Breast epithelium (tissue), 4 donors: ENCODE data around the gene MT1F. TPM values are rescaled to one million over a fixed set of nuclear protein-coding genes. Genes with fewer than 3 reads are reported as not detected.

ENCODE experiments used
- DNase-seq, 2 donors: peaks; one replicate each; pipeline ENCODE4 v3.0.0-alpha.2; 2019; ENCODE audit warnings: low spot score in 2 of 2
- H3K27ac ChIP-seq, 2 donors: fragments of 200-600 bp; sonication (generic) in 1 of 2; one replicate each; pipeline ENCODE4 v1.5.1; 2016 to 2019; ENCODE audit warnings: mild to moderate bottlenecking in 1 of 2
- H3K27me3 ChIP-seq, 2 donors: fragments of 200-600 bp; sonication (generic) in 1 of 2; one replicate each; pipeline versions ENCODE4 v1.5.1 to v1.6.0; 2017 to 2019; ENCODE audit warnings: control low read depth in 1 of 2, mild to moderate bottlenecking in 1 of 2
- H3K36me3 ChIP-seq: fragments of 200-600 bp; one replicate; pipeline ENCODE4 v1.5.1; 2019
- H3K4me1 ChIP-seq, 2 donors: fragments of 200-600 bp; sonication (generic); one replicate each; pipeline ENCODE4 v1.5.1; 2016 to 2019; ENCODE audit warnings: control low read depth in 1 of 2
- H3K4me3 ChIP-seq, 3 donors: fragments of 200-600 bp; sonication (generic); 1 replicate in 2 of 3; 2 replicates in 1 of 3; pipeline ENCODE4 v1.5.1; 2016 to 2019; ENCODE audit warnings: mild to moderate bottlenecking in 3 of 3, moderate library complexity in 2 of 3
- H3K9me3 ChIP-seq, 2 donors: fragments of 200-600 bp; sonication (generic) in 1 of 2; one replicate each; pipeline ENCODE4 v1.5.1; 2016 to 2019; ENCODE audit warnings: control low read depth in 1 of 2
- POLR2A ChIP-seq: fragments of 450-650 bp; IDR thresholded peaks from one replicate; pipeline ENCODE4 v1.6.1; 2016; ENCODE audit warnings: antibody characterized with exemption, mild to moderate bottlenecking, moderate library complexity
- POLR2AphosphoS5 ChIP-seq, 3 donors: sonication (generic); formaldehyde crosslinking; IDR thresholded peaks; one replicate each; pipeline ENCODE4 v1.6.1; 2017; ENCODE audit warnings: antibody characterized with exemption in 3 of 3
- intact Hi-C: fragments of 100-400 bp; cut with DNase I; formaldehyde crosslinking; loops from one replicate; pipeline ENCODE4 v1.15.1; 2023; ENCODE audit warnings: low total_unique reads
- total RNA-seq, 3 donors: library from RNA; depleted of rRNA; stranded (reverse); fragments of >200 nt; gene quantifications; one replicate each; pipeline ENCODE4 v1.1.0, GENCODE V29; 2016
- TF ChIP-seq, protein P1 (sequence below), 3 donors: fragments of 450-650 bp; IDR thresholded peaks; one replicate each; pipeline ENCODE4 v1.5.1; 2016 to 2017; ENCODE audit warnings: antibody characterized with exemption in 3 of 3, mild to moderate bottlenecking in 3 of 3, moderate library complexity in 3 of 3

Gene MT1F
- total RNA-seq, 3 donors from 2014 or later = 9.1 to 34.0 (median 12.1) TPM

DNA sequence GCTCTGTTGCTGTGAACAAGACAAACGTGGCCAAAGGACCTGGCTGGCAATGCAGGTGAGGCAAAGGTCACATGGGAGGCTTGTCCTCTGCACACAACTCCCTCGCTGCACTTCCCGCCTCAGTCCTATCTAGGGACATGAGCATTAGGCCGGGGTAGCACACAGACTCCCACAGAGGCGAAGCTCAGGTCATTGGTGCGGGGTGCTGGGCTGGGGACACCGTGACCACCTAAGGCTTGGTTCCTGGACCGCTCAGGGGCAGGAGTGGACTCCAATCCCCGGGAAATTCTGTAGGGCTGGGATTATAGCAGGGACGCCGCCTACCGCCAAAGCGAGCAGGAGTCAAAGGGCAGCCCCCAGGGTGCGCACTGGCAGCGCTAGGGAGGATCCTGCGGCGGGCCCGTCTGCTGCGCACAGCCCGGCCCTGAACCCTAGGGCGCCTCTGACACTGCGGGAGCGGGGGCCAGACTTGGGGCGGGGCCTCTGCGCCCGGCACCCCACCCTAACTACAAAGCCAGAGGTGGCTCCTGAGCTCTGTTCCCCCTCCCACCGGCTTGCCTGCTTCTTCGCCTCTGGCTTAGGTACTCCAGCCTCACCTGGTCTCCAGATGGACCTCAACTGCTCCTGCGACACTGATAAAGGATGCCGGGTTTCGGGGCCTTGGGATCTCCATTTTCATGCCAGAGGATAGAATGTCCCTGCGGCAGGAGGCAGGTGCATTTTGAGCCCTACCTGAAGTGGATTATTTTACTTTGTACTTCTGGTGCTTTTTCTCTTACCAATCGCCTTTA lies 9.9 kb upstream of the MT1F start:
- Histone ChIP-seq H3K36me3 (no peaks in the 10 kb centered on the region), H3K27me3 (no peaks in the 10 kb centered on the region), H3K4me1 (no peaks in the 10 kb centered on the region), H3K9me3 (no peaks in the 10 kb centered on the region), H3K4me3 (no peak overlapping the region), H3K27ac (no peak overlapping the region)
- TF ChIP-seq POLR2AphosphoS5 (IDR thresholded peaks at IDR 0.05) = no peak
- TF ChIP-seq, protein P1, sequence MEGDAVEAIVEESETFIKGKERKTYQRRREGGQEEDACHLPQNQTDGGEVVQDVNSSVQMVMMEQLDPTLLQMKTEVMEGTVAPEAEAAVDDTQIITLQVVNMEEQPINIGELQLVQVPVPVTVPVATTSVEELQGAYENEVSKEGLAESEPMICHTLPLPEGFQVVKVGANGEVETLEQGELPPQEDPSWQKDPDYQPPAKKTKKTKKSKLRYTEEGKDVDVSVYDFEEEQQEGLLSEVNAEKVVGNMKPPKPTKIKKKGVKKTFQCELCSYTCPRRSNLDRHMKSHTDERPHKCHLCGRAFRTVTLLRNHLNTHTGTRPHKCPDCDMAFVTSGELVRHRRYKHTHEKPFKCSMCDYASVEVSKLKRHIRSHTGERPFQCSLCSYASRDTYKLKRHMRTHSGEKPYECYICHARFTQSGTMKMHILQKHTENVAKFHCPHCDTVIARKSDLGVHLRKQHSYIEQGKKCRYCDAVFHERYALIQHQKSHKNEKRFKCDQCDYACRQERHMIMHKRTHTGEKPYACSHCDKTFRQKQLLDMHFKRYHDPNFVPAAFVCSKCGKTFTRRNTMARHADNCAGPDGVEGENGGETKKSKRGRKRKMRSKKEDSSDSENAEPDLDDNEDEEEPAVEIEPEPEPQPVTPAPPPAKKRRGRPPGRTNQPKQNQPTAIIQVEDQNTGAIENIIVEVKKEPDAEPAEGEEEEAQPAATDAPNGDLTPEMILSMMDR (IDR thresholded peaks at IDR 0.05) = no peak
- no peak for DNase-seq
- intact Hi-C loops = no loop called here

DNA sequence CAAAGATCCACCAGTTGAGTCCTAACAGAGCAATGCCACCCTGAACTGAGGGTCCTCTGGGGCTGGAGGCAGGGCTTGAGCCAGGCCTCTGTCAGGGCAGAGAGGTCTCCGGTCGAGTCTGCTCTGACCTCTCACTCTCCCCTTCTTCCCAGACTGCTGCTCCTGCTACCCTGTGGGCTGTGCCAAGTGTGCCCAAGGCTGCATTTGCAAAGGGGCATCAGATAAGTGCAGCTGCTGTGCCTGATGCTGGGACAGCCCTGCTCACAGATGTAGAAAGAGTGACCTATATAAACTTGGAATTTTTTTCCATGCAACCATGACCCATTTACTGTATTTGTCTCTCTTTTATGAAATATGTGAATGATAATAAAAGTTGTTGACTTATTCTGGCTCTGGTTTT lies 8.5 kb upstream of the MT1F start:
- H3K27me3 ChIP-seq = no peaks in the 10 kb centered on the region
- DNase-seq = no peak
- no peak for TF ChIP-seq POLR2AphosphoS5 (IDR thresholded peaks at IDR 0.05)
- TF ChIP-seq, protein P1 (IDR thresholded peaks at IDR 0.05) = no peak
- TF ChIP-seq POLR2A = no peak

GRCh38 chr16:56649820-56650219 lies 7.9 kb upstream of the MT1F start:
- DNase-seq = no peak
- TF ChIP-seq, protein P1 (IDR thresholded peaks at IDR 0.05) = no peak
- TF ChIP-seq POLR2A (no peak), POLR2AphosphoS5 (IDR thresholded peaks at IDR 0.05) (no peak)
- no peaks in the 10 kb centered on the region for H3K27me3 ChIP-seq
- H3K9me3 ChIP-seq = no peaks in the 10 kb centered on the region
- intact Hi-C loops = no loop called here
- no peak overlapping the region for H3K27ac ChIP-seq
- no peaks in the 10 kb centered on the region for H3K4me1 ChIP-seq
- no peaks in the 10 kb centered on the region for H3K36me3 ChIP-seq
- no peak overlapping the region for H3K4me3 ChIP-seq

More for the DNA sequence above, 8.5 kb upstream of the MT1F start:
- intact Hi-C loops = no loop called here
- H3K4me3 ChIP-seq = no peak overlapping the region
- no peaks in the 10 kb centered on the region for H3K4me1 ChIP-seq
- no peak overlapping the region for H3K27ac ChIP-seq
- no peaks in the 10 kb centered on the region for H3K36me3 ChIP-seq
- H3K9me3 ChIP-seq = no peaks in the 10 kb centered on the region

DNA sequence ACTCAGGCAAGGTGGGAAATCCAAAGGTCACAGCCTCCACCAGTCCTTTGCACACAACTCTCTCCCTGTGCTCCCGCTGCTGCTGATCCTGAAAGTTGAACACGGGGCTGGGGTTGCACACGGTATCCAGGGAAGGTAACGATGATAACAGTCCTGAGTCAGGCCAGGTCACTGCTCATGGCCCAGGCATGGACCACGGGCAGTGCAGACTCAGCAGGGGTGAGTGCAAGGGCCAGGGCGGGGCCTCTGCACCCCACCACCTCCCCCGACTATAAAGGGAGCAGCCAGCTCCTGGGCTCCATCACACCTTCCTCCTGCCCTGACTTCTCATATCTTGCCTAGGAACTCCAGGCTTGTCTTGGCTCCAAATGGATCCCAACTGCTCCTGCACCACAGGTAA lies 6.2 kb upstream of the MT1F start, which contains the start of gene MT1B:
TSS of gene MT1B (plus strand) at position 301 of the 400 bp plus-strand sequence. CDS start at position 369, 68 bp downstream.
- H3K36me3 ChIP-seq = no peaks in the 10 kb centered on the region
- H3K4me3 ChIP-seq = no peak within 1 kb of the TSS
- no peaks in the 10 kb centered on the region for H3K4me1 ChIP-seq
- no peak for DNase-seq
- no peaks in the 10 kb centered on the region for H3K27me3 ChIP-seq
- intact Hi-C loops = no loop called here
- H3K9me3 ChIP-seq = no peaks in the 10 kb centered on the region
- no peak within 1 kb of the TSS for H3K27ac ChIP-seq
- TF ChIP-seq POLR2A (no peak), POLR2AphosphoS5 (IDR thresholded peaks at IDR 0.05) (no peak)
- TF ChIP-seq, protein P1 (IDR thresholded peaks at IDR 0.05) = no peak

DNA sequence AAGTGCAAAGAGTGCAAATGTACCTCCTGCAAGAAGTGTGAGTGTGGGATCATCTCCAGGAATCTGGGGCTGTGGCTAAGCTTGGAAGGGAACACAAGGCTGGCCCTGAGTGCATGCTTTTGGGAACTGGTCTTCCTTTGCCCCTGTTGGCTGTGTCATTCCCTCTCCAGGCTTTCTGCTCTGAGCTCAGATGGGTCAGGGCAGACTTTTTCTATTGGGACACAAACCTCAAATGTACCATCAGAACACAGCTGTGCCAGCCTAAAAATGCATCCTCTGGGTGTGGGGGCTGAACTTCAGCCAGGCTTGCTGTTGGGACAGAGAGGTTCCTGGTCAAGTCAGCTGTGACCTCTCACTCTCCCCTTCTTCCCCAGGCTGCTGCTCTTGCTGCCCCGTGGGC lies 5.2 kb upstream of the MT1F start:
- Histone ChIP-seq H3K36me3 (no peaks in the 10 kb centered on the region), H3K4me3 (no peak overlapping the region), H3K27ac (no peak overlapping the region), H3K27me3 (no peaks in the 10 kb centered on the region), H3K9me3 (no peaks in the 10 kb centered on the region), H3K4me1 (no peaks in the 10 kb centered on the region)
- TF ChIP-seq, protein P1 (IDR thresholded peaks at IDR 0.05) = no peak
- TF ChIP-seq POLR2AphosphoS5 (IDR thresholded peaks at IDR 0.05) (no peak), POLR2A (no peak)
- no peak for DNase-seq
- intact Hi-C loops = no loop called here
